Glomerular visceral epithelial cell (primary cell): ENCODE results near the gene BDH1.

Experiments
- DNase-seq: peaks from one replicate; pipeline ENCODE4 v3.0.0-alpha.2; 2016; ENCODE audit errors: extremely low spot score

The BDH1 gene

DNA sequence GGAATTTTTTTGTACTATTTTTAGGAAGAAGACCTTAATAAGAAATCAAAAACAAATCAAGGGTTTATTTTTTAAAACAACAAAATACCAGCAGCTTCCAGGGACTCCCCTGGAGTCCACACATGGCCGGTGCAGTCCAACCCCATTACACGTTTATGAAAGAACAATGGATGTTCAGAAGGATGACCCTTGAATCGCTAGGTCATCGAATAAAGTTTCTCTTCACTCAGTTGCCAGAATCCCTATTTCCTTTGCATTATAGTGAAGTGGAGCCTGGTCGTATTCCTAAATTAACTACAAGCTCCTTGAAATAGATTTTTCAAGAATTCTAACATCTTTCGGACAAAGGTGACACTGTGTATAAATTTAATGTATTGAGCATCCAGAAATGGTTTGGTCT lies 95.1 kb downstream of the BDH1 start:
- no peak for DNase-seq

DNA sequence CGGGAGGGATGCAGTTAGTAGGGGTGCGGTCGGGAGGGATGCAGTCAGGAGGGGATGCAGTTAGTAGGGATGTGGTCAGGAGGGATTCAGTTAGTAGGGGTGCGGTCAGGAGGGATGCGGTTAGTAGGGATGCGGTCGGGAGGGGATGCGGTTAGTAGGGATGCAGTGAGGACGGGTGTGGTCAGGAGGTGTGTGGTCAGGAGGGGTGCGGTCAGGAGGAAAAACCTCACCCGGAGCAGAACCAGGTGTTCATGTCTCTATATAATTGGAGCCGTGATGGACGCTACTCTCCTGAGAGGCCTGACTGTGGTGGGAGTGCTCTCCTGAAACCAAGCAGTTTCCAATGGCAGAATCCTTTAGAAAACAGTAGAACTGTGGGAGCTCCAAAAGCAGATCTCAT lies 95.8 kb downstream of the BDH1 start:
- no peak for DNase-seq
